Breast epithelium (tissue), 4 donors: ENCODE measurements around the gene CELA3B. TPM values are rescaled to one million over a fixed set of nuclear protein-coding genes. Genes with fewer than 3 reads are reported as not detected.
"Not testable (repeated sequence)": the region's sequence is repeated elsewhere in the genome, so short reads cannot be mapped to it uniquely, and the experiment has no call there.

Experiments
- DNase-seq, 2 donors: peaks; one replicate each; pipeline ENCODE4 v3.0.0-alpha.2; 2019; ENCODE audit warnings: low spot score in 2 of 2
- H3K27ac ChIP-seq, 2 donors: fragments of 200-600 bp; sonication (generic) in 1 of 2; one replicate each; pipeline ENCODE4 v1.5.1; 2016 to 2019; ENCODE audit warnings: mild to moderate bottlenecking in 1 of 2
- H3K27me3 ChIP-seq, 2 donors: fragments of 200-600 bp; sonication (generic) in 1 of 2; one replicate each; pipeline versions ENCODE4 v1.5.1 to v1.6.0; 2017 to 2019; ENCODE audit warnings: control low read depth in 1 of 2, mild to moderate bottlenecking in 1 of 2
- H3K36me3 ChIP-seq: fragments of 200-600 bp; one replicate; pipeline ENCODE4 v1.5.1; 2019
- H3K4me1 ChIP-seq, 2 donors: fragments of 200-600 bp; sonication (generic); one replicate each; pipeline ENCODE4 v1.5.1; 2016 to 2019; ENCODE audit warnings: control low read depth in 1 of 2
- H3K4me3 ChIP-seq, 3 donors: fragments of 200-600 bp; sonication (generic); 1 replicate in 2 of 3; 2 replicates in 1 of 3; pipeline ENCODE4 v1.5.1; 2016 to 2019; ENCODE audit warnings: mild to moderate bottlenecking in 3 of 3, moderate library complexity in 2 of 3
- H3K9me3 ChIP-seq, 2 donors: fragments of 200-600 bp; sonication (generic) in 1 of 2; one replicate each; pipeline ENCODE4 v1.5.1; 2016 to 2019; ENCODE audit warnings: control low read depth in 1 of 2
- CTCF ChIP-seq, 3 donors: fragments of 450-650 bp; IDR thresholded peaks; one replicate each; pipeline ENCODE4 v1.5.1; 2016 to 2017; ENCODE audit warnings: antibody characterized with exemption in 3 of 3, mild to moderate bottlenecking in 3 of 3, moderate library complexity in 3 of 3
- POLR2A ChIP-seq: fragments of 450-650 bp; IDR thresholded peaks from one replicate; pipeline ENCODE4 v1.6.1; 2016; ENCODE audit warnings: antibody characterized with exemption, mild to moderate bottlenecking, moderate library complexity
- POLR2AphosphoS5 ChIP-seq, 3 donors: sonication (generic); formaldehyde crosslinking; IDR thresholded peaks; one replicate each; pipeline ENCODE4 v1.6.1; 2017; ENCODE audit warnings: antibody characterized with exemption in 3 of 3
- intact Hi-C: fragments of 100-400 bp; cut with DNase I; formaldehyde crosslinking; loops from one replicate; pipeline ENCODE4 v1.15.1; 2023; ENCODE audit warnings: low total_unique reads
- total RNA-seq, 3 donors: library from RNA; depleted of rRNA; stranded (reverse); fragments of >200 nt; gene quantifications; one replicate each; pipeline ENCODE4 v1.1.0, GENCODE V29; 2016

Gene CELA3B
- total RNA-seq, 3 donors from 2014 or later: not detected

GRCh38 chr1:21940492-21940891 lies 36.3 kb upstream of the CELA3B start:
- TF ChIP-seq POLR2AphosphoS5 (IDR thresholded peaks at IDR 0.05) (no peak), CTCF (IDR thresholded peaks at IDR 0.05) (no peak), POLR2A (no peak)
- H3K36me3 ChIP-seq: no peaks in the 10 kb centered on the region
- DNase-seq: no peak
- no peaks in the 10 kb centered on the region for H3K9me3 ChIP-seq
- peaks cover 13 to 24% of the 10 kb centered on the region in 2 donors for H3K4me1 ChIP-seq
- peak overlapping the region; percentile 87 to 94 for H3K27ac ChIP-seq
- H3K27me3 ChIP-seq: no peaks in the 10 kb centered on the region
- H3K4me3 ChIP-seq: no peak overlapping the region
- intact Hi-C loops: no loop called here

- no peaks in the 10 kb centered on the region for H3K27me3 ChIP-seq
- H3K27ac ChIP-seq: no peak overlapping the region
- intact Hi-C loops: no loop called here
- H3K4me3 ChIP-seq: no peak overlapping the region
- H3K9me3 ChIP-seq: no peaks in the 10 kb centered on the region
- H3K36me3 ChIP-seq: no peaks in the 10 kb centered on the region
- TF ChIP-seq CTCF (IDR thresholded peaks at IDR 0.05): no peak
- TF ChIP-seq POLR2AphosphoS5 (IDR thresholded peaks at IDR 0.05): no peak
- no peak for TF ChIP-seq POLR2A
- no peak for DNase-seq
- peaks cover 13 to 15% of the 10 kb centered on the region in 2 donors for H3K4me1 ChIP-seq
Observed at GRCh38 chr1:21941370-21941769, 35.5 kb upstream of the CELA3B start.

- intact Hi-C loops: no loop called here
- TF ChIP-seq CTCF (IDR thresholded peaks at IDR 0.05) (no peak), POLR2AphosphoS5 (IDR thresholded peaks at IDR 0.05) (no peak), POLR2A (no peak)
- Histone ChIP-seq H3K9me3 (no peaks in the 10 kb centered on the region), H3K27ac (no peak overlapping the region), H3K4me3 (no peak overlapping the region), H3K4me1 (peaks cover 12 to 13% of the 10 kb centered on the region in 2 donors), H3K27me3 (no peaks in the 10 kb centered on the region), H3K36me3 (no peaks in the 10 kb centered on the region)
- no peak for DNase-seq
Observed at GRCh38 chr1:21942464-21942863, 34.4 kb upstream of the CELA3B start.

GRCh38 chr1:21942959-21943640 lies 33.7 kb upstream of the CELA3B start:
- intact Hi-C loops, H3K9me3 ChIP-seq, H3K36me3 ChIP-seq, H3K27ac ChIP-seq, H3K4me3 ChIP-seq, H3K27me3 ChIP-seq, DNase-seq: not testable (repeated sequence)
- H3K4me1 ChIP-seq: peaks cover 8 to 13% of the 10 kb centered on the region in 2 donors

GRCh38 chr1:21944733-21945073 lies 32.1 kb upstream of the CELA3B start:
- Histone ChIP-seq H3K36me3 (no peaks in the 10 kb centered on the region), H3K27me3 (no peaks in the 10 kb centered on the region), H3K9me3 (no peaks in the 10 kb centered on the region), H3K4me1 (no peaks in the 10 kb centered on the region), H3K4me3 (no peak overlapping the region), H3K27ac (peak overlapping the region; percentile 60 to 61)
- intact Hi-C loops: no loop called here
- DNase-seq: no peak
- no peak for TF ChIP-seq POLR2AphosphoS5 (IDR thresholded peaks at IDR 0.05)
- TF ChIP-seq CTCF (IDR thresholded peaks at IDR 0.05): no peak
- TF ChIP-seq POLR2A: no peak
